NOMO-1 treated with DMSO at 0.1 percent for 48 hours (cell line): ENCODE results near the gene SLC27A6.

ENCODE experiments used
- DNase-seq: peaks from one replicate; lab custom pipeline; 2025; ENCODE audit not compliant: unreplicated experiment; lab: John Stamatoyannopoulos, UW

SLC27A6 gene

GRCh38 chr5:129061849-129062248 is 96.6 kb downstream of the SLC27A6 start:
- no peak for DNase-seq

DNA sequence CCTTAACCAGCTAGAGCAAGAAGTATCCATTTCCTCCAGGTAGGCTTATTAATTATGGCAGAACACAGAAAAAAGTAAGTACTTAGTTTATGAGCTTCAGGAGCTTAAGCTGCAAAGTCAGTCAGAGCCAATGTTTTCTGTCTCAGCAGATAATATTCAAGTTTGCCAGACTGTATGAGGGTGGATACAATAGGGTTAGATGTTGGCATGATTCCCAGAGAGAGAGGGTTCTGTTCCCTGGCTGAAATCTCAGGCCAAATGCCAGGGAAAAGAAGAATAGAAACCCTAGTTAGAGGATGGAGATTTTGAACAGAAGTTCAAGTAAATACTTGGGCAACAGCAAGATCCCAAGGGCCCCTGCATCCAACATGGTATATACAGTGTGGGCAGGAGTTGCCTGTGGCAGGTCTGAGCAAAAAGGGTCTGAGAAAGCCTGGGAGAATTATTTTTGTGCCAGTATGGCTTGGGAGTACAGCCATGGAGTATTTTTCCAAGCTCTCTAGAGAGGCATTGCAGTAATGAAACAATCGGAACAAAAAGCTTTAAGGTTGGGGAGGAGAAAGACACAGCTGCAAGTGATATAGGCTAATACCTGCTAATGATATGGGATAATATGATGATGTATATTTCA is 98.3 kb downstream of the SLC27A6 start:
- no peak for DNase-seq

GRCh38 chr5:129065721-129066120 is 100.4 kb downstream of the SLC27A6 start:
- DNase-seq, result no peak

GRCh38 chr5:129067745-129068144 is 102.5 kb downstream of the SLC27A6 start:
- DNase-seq, result no peak

DNA sequence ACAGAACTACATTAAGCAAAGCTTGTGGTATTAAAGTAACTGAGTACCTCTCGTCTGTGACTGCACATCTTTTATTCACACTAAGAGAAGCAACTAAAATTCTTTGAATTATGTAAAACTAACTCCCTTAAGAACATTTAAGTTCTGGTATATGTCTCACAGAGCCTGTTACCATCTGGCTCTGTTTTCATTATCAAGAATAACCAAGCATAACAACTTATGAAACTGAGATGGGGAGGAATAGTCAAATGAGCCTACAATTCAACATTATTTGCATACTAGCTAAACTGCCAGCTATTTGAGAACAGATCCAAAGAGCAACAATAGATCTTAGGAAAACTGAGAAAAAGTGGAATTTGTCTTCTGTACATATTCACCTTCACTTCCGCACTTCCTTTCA is 104.0 kb downstream of the SLC27A6 start:
- DNase-seq, result no peak

GRCh38 chr5:129073111-129073510 is 107.8 kb downstream of the SLC27A6 start:
- no peak for DNase-seq

DNA sequence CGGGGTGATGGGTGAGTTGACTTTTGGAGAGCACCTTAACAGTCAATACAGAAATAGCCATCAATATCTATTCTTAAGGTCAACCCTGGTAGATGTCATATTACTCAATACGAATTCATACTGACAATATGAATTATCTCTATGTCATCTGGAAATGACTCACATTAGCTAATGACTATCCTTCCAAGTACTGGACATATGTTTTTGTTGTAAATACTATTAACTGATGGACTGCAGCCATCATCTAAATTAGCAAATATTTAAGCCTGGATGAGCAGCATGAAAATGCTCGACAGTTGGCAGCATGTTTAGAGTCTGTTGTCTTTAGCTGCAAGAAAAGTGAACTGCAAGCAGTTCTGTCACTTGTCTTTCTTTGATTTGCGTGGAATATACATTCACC is 109.6 kb downstream of the SLC27A6 start:
- no peak for DNase-seq

GRCh38 chr5:129077433-129078075 is 112.3 kb downstream of the SLC27A6 start:
- DNase-seq, result no peak

DNA sequence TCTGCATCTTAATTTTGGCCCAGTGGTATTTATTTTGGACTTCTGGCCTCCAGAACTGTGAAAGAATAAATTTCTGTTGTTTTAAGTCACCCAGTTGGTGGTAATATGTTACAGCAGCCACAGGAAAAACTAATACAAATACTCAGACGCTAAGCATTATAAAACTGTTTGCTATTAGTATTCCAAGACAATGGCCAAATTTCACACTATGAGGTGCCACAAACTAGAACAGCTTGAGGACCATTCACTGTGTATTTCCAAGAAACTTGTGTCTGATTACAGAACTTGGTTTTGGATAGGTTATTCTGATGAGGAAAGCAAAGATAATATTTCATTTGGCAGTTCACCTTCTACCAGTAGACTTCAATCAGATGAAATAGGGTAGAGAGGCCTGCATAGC is 113.0 kb downstream of the SLC27A6 start:
- DNase-seq, result no peak

DNA sequence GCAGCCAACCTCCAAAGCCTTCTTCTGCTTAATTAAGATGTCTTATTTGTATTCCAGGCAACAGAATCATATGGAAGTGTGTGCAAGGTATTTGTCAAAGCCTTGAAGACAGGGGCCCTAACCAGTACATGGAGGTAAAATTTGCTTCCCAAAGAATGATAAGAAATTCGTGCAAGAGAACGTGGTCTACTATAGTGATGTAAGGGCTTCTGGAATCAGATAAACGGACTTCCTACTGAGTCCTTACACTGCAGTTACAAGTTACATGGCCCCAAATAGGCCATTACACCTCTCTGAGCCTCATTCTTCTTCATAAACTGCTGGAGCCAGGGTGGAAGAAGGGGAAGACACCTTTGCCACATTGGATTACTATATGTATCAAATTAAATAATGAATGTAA is 113.4 kb downstream of the SLC27A6 start:
- no peak for DNase-seq

DNA sequence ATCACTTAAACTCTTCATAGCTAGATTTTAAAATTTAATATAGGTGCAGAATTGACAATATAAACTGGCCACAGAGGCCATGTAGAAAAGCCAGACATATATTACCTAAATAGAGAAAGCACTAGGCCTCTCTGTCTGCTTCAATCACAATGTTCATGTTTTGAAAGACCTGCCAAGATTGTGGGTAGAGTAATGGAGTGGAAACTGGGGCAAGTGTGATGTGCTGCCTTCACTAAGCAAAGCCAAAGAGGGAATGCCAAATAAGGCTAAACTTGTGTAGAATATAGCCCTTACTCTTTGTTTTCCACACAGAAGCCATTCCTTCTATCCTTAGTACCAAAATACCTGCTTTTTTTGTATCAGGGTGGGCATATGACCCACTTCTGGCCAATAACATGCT is 114.2 kb downstream of the SLC27A6 start:
- no peak for DNase-seq

DNA sequence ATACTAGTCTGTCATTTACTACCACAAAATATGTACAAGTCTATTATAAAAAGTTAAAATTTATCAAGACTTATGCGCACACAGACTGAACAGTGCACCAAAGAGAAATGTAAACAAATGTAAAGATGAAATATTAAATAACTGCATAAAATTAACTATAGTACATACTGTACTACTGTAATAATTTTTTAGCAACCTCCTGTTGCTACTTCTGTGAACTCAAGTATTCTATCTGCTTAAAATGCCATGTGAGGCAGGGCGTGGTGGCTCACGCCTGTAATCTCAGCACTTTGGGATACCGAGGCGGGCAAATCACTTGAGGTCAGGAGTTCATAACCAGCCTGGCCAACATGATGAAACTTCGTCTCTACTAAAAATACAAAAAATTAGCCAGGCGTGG is 115.5 kb downstream of the SLC27A6 start:
- no peak for DNase-seq

DNA sequence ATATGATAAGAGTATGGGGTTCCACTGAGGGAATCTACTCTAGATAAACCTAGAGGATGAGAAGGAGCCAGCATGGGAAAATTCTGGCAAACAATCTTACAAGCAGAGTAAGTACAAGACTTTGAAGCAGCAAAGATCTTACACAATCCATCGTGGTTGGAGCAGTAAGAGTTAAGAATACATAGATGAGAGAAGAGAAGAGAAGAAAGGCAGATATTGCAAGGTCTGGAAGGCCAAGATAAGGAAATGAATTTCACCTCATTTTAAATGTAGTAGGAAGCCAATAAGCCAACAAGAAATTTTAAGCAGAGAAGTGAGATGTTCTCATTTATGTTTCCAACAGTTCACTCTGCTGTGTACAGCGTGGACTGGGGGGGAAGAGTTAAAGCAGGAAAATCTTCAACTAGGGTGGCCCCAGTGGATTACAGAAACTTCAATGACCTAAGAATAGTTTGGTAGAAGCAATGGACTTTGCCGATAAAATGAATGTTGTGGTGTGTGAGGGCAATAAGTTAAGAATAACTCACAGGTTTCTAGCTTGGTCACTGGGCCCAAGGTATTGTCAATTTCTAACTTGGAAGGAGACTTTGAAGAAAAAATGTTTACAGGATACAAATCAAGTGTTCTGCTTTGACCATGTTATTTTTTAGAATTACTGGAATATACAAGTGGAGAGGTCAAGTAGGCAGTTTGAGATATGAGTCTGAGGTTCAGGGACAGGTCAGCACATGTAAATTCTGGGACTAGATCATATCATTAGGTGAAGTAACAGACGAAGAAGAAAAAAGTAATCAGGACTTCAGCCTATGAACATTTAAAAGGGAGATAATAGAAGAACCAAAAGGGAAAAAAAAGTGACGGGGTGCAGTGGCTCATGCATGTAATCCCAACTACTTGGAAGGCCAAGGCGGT is 117.2 kb downstream of the SLC27A6 start:
- DNase-seq, result no peak
